Fibroblast of skin of abdomen (primary cell): ENCODE results near the gene TIE1.
"Not testable (repeated sequence)": the region's sequence is repeated elsewhere in the genome, so short reads cannot be mapped to it uniquely, and the experiment has no call there.

Source experiments
- DNase-seq: peaks from one replicate; pipeline ENCODE4 v3.0.0-alpha.2; 2013

The TIE1 gene

DNA sequence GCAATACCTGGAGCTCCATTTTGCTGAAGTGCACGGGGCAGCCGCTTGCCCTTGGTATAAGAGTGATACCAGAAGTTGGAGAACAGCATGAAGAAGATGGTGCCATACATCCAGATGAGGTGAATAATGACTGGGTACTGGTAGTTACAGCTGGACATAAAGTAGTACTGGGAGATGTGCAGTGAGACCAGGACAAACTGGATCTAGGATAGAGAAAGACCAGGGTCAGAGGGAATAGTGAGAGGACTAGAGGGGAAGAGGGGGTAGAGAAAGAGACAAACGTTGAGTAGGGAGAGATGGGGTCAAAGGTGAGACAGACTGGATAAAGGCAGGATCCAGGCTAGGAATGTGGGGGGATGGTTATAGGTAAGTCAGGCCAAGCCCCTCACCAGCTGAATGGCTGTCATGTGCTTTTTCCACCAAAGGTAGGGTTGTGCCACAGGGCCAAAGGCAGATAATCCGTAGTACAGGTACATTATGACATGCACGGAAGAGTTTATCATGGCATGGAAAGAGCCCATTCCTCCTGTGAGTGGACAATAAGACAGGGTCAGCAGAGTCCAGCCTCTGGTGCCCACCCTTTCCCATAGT, 63.2 kb downstream of the TIE1 start:
- DNase-seq = no peak

DNA sequence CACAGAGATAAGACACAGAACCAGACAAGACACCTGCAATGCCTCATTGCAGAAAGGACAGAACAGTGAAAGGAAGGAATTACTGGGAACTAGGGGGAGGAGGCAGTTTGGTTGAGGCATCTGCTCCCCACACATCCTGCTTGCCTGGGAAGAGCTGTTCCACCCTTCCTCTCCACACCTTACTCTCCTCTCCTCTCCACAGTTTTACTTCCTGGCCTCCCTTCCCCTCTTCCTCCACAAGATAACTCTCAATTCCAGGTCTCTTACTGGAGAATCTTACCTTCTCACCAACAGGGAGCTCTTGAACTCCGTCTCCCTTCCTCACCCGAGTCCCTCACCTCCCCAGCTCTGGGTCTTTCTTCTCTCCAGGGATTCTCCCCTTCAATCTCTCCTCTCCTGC, 64.9 kb downstream of the TIE1 start:
- DNase-seq = no peak

GRCh38 chr1:43366179-43366578, 65.4 kb downstream of the TIE1 start:
- DNase-seq = no peak

GRCh38 chr1:43366601-43367025, 65.8 kb downstream of the TIE1 start:
- DNase-seq = no peak

GRCh38 chr1:43367026-43367903, 66.5 kb downstream of the TIE1 start:
- DNase-seq = no peak

DNA sequence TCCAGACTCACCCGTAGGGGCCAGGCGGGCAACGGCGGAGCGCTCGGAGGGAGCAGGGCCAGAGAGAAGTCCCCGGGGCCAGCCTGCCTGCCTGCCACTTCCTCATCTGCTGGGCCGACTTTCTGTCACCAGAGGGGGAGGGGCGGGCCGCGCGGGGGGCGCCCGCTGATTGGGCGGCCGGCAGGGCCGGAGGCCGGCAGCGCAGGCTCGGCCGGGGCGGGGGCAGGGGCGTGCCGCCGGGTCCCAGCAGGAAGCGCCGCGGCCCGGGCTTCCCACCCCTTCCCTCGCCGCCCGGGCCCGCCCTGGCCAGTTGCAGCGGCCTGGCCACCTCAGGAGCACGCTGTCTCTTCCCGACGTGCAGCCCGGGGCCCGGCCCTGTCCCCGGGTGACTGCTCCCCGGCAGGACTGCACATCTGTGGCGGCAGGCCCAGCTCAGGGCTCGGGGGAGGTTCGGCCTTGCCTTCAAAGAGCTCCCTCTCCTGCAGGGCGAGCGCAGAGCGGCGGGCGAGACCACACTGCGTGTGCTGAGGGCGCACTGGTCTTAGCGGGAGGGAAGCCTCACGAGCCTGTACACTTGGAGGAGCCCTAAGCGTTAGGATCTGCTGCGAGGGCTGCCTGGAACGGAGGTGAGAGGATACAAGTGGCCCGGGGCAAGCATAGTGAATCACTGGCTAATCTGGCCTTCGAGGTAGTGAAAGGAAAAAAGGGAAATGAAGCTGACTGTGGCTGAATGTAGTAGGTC, 67.3 kb downstream of the TIE1 start, which contains the start of gene ELOVL1:
Gene ELOVL1 (minus strand): TSS at position 108 of the 742 bp plus-strand sequence. CDS start 2,402 bp downstream, outside the sequence.
- peak; percentile 86 for DNase-seq

- DNase-seq = no peak
These were observed 67.9 kb downstream of the TIE1 start for GRCh38 chr1:43368646-43369020.

- DNase-seq = not testable (repeated sequence)
These were observed 69.0 kb downstream of the TIE1 start for GRCh38 chr1:43369779-43370178.

GRCh38 chr1:43370564-43370963, 69.8 kb downstream of the TIE1 start:
- DNase-seq = no peak

GRCh38 chr1:43372172-43372571, 71.4 kb downstream of the TIE1 start:
- DNase-seq = no peak
